ENCODE measurements around the gene MRPS35. TPM values are rescaled to one million over a fixed set of nuclear protein-coding genes. Genes with fewer than 3 reads are reported as not detected.

Gene MRPS35
- total and polyA plus RNA-seq, 2 experiments from 2014 or later: 58.1 to 58.7 TPM

- H3K4me2 ChIP-seq: no peak overlapping the region
- H3K27me3 Mint-ChIP-seq (ENCODE audit: insufficient read depth, low read depth, poor library complexity): no peaks in the 10 kb centered on the region
- H3K27ac ChIP-seq (ENCODE audit: low read depth): no peak overlapping the region
- H2AFZ ChIP-seq: no peak overlapping the region
- no peak overlapping the region for H3K27ac Mint-ChIP-seq
- DNase-seq (ENCODE audit: low spot score): no peak
- no peaks in the 10 kb centered on the region for H3K79me2 ChIP-seq (replicated peaks; ENCODE audit: insufficient read depth)
- peaks cover 7% of the 10 kb centered on the region for H3K36me3 Mint-ChIP-seq (ENCODE audit: low read depth)
- no peak overlapping the region for H3K4me3 Mint-ChIP-seq
- H3F3A ChIP-seq (replicated peaks; ENCODE audit: low read depth): no peaks in the 10 kb centered on the region
- no peaks in the 10 kb centered on the region for H4K20me1 ChIP-seq (replicated peaks; ENCODE audit: insufficient read depth)
- H3K27me3 ChIP-seq (ENCODE audit: insufficient read depth): no peaks in the 10 kb centered on the region
- H3K36me3 ChIP-seq (ENCODE audit: insufficient read depth): peaks cover 16% of the 10 kb centered on the region; the same call in 1 of the 2 replicates
- H3K9me2 ChIP-seq (ENCODE audit: insufficient read depth): no peaks in the 10 kb centered on the region
- no peak overlapping the region for H3K4me3 ChIP-seq
- no peaks in the 10 kb centered on the region for H3K4me1 Mint-ChIP-seq
- no peaks in the 10 kb centered on the region for H3K9me3 Mint-ChIP-seq
- H3K4me1 ChIP-seq (ENCODE audit: insufficient read depth): no peaks in the 10 kb centered on the region
- ATAC-seq: no peak
- TF ChIP-seq CREB1 (CRISPR knock-in tag; IDR thresholded peaks at IDR 0.05; ENCODE audit: low read depth) (no peak), ZNF462 (CRISPR knock-in tag; IDR thresholded peaks at IDR 0.05) (no peak)
These were observed 14.9 kb upstream of the MRPS35 start for GRCh38 chr12:27695556-27696292.

- Histone ChIP-seq H3K4me2 (no peak within 1 kb of the TSS), H3K27ac (ENCODE audit: low read depth) (no peak within 1 kb of the TSS), H3K9me2 (ENCODE audit: insufficient read depth) (no peaks in the 10 kb centered on the region), H3K4me1 (ENCODE audit: insufficient read depth) (no peaks in the 10 kb centered on the region), H3K36me3 (ENCODE audit: insufficient read depth) (peaks cover 16% of the 10 kb centered on the region; the same call in 1 of the 2 replicates), H3F3A (replicated peaks; ENCODE audit: low read depth) (no peaks in the 10 kb centered on the region), H2AFZ (no peak within 1 kb of the TSS), H3K27me3 (ENCODE audit: insufficient read depth) (no peaks in the 10 kb centered on the region), H4K20me1 (replicated peaks; ENCODE audit: insufficient read depth) (no peaks in the 10 kb centered on the region), H3K4me3 (no peak within 1 kb of the TSS), H3K79me2 (replicated peaks; ENCODE audit: insufficient read depth) (no peaks in the 10 kb centered on the region)
- H3K4me3 Mint-ChIP-seq: no peak within 1 kb of the TSS
- no peaks in the 10 kb centered on the region for H3K27me3 Mint-ChIP-seq (ENCODE audit: insufficient read depth, low read depth, poor library complexity)
- ATAC-seq (no peak), DNase-seq (ENCODE audit: low spot score) (no peak)
- H3K9me3 Mint-ChIP-seq: no peaks in the 10 kb centered on the region
- H3K4me1 Mint-ChIP-seq: no peaks in the 10 kb centered on the region
- no peak within 1 kb of the TSS for H3K27ac Mint-ChIP-seq
- peaks cover 7% of the 10 kb centered on the region for H3K36me3 Mint-ChIP-seq (ENCODE audit: low read depth)
- TF ChIP-seq REST (IDR thresholded peaks at IDR 0.05; ENCODE audit: unreplicated experiment) (no peak), STAT1 (IDR thresholded peaks at IDR 0.05; ENCODE audit: unreplicated experiment) (no peak), ETS1 (IDR thresholded peaks at IDR 0.05) (no peak), CREB1 (CRISPR knock-in tag; IDR thresholded peaks at IDR 0.05; ENCODE audit: low read depth) (no peak), EZH2phosphoT487 (IDR thresholded peaks at IDR 0.05; ENCODE audit: unreplicated experiment) (no peak), EZH2 (IDR thresholded peaks at IDR 0.05; ENCODE audit: low read depth, unreplicated experiment) (no peak), POLR2AphosphoS5 (IDR thresholded peaks at IDR 0.05; ENCODE audit: low read depth) (no peak), ZNF331 (CRISPR knock-in tag; IDR thresholded peaks at IDR 0.05; ENCODE audit: low read depth) (no peak), ZNF114 (CRISPR knock-in tag; IDR thresholded peaks at IDR 0.05) (no peak)
These were observed 14.4 kb upstream of the MRPS35 start, which contains the start of gene REP15 for GRCh38 chr12:27696293-27696652. Gene REP15, plus strand, starts transcription at chr12:27696447. Its CDS starts 116 bp downstream, at chr12:27696563.
